ENCODE results near the gene LPP. TPM values are rescaled to one million over a fixed set of nuclear protein-coding genes. Genes with fewer than 3 reads are reported as not detected.

The LPP gene
- total RNA-seq, 3 donors from 2014 or later (not counting 1 experiment from before 2014, with no cell fraction given), result 137 to 163 (median 149) TPM

- no peaks in the 10 kb centered on the region for H3K27me3 Mint-ChIP-seq (ENCODE audit: low read depth in 2 of 2)
- H3K9me3 ChIP-seq (ENCODE audit: control insufficient read depth, insufficient read depth, low read length), result no peaks in the 10 kb centered on the region
- no peak for ATAC-seq
- H3K4me1 Mint-ChIP-seq, result peaks cover 13 to 33% of the 10 kb centered on the region in 2 donors
- no peak for DNase-seq
- H3K36me3 ChIP-seq (ENCODE audit: control insufficient read depth, insufficient read depth, low read length), result no peaks in the 10 kb centered on the region
- no peak for TF ChIP-seq CTCF (IDR thresholded peaks at IDR 0.05)
- no CpG with 5 or more reads among the region's 5 CpGs for WGBS (ENCODE audit: insufficient coverage)
- H3K27me3 ChIP-seq (ENCODE audit: control insufficient read depth, insufficient read depth, low read length), result no peaks in the 10 kb centered on the region
- H3K4me3 ChIP-seq (ENCODE audit: low read length), result no peak overlapping the region
- intact Hi-C loops (cut with micrococcal nuclease), result no loop called here
- no peak overlapping the region for H3K4me3 Mint-ChIP-seq
- no peaks in the 10 kb centered on the region for H3K4me1 ChIP-seq (ENCODE audit: control insufficient read depth, insufficient read depth, low read length)
- H3K36me3 Mint-ChIP-seq, result no peaks in the 10 kb centered on the region
- no peak overlapping the region for H3K27ac Mint-ChIP-seq
- no peaks in the 10 kb centered on the region for H3K9me3 Mint-ChIP-seq
- H3K27ac ChIP-seq (ENCODE audit: low read length), result no peak overlapping the region
Measured at GRCh38 chr3:188617988-188618701, 464.2 kb downstream of the LPP start.

GRCh38 chr3:188620752-188621151, 466.8 kb downstream of the LPP start:
- TF ChIP-seq CTCF (IDR thresholded peaks at IDR 0.05), result no peak
- Histone ChIP-seq H3K27me3 (ENCODE audit: control insufficient read depth, insufficient read depth, low read length) (no peaks in the 10 kb centered on the region), H3K27ac (ENCODE audit: low read length) (no peak overlapping the region), H3K4me1 (ENCODE audit: control insufficient read depth, insufficient read depth, low read length) (no peaks in the 10 kb centered on the region), H3K36me3 (ENCODE audit: control insufficient read depth, insufficient read depth, low read length) (no peaks in the 10 kb centered on the region), H3K4me3 (ENCODE audit: low read length) (no peak overlapping the region), H3K9me3 (ENCODE audit: control insufficient read depth, insufficient read depth, low read length) (no peaks in the 10 kb centered on the region)
- Mint-ChIP-seq H3K27me3 (ENCODE audit: low read depth in 2 of 2) (no peaks in the 10 kb centered on the region), H3K4me3 (no peak overlapping the region), H3K27ac (no peak overlapping the region), H3K36me3 (no peaks in the 10 kb centered on the region), H3K9me3 (no peaks in the 10 kb centered on the region), H3K4me1 (peaks cover 5 to 31% of the 10 kb centered on the region in 2 donors)
- WGBS (ENCODE audit: insufficient coverage), result 100% methylated on average over 2 of the region's 2 CpGs
- intact Hi-C loops (cut with micrococcal nuclease), result no loop called here
- ATAC-seq, result no peak
- no peak for DNase-seq

- Mint-ChIP-seq H3K27me3 (ENCODE audit: low read depth in 2 of 2) (no peaks in the 10 kb centered on the region), H3K36me3 (no peaks in the 10 kb centered on the region), H3K4me3 (no peak overlapping the region), H3K27ac (no peak overlapping the region), H3K9me3 (no peaks in the 10 kb centered on the region), H3K4me1 (peaks cover 0 to 25% of the 10 kb centered on the region in 2 donors)
- intact Hi-C loops (cut with micrococcal nuclease), result no loop called here
- H3K27ac ChIP-seq (ENCODE audit: low read length), result no peak overlapping the region
- no peaks in the 10 kb centered on the region for H3K36me3 ChIP-seq (ENCODE audit: control insufficient read depth, insufficient read depth, low read length)
- WGBS (ENCODE audit: insufficient coverage), result 100% methylated on average over 3 of the region's 3 CpGs
- H3K9me3 ChIP-seq (ENCODE audit: control insufficient read depth, insufficient read depth, low read length), result no peaks in the 10 kb centered on the region
- no peaks in the 10 kb centered on the region for H3K4me1 ChIP-seq (ENCODE audit: control insufficient read depth, insufficient read depth, low read length)
- no peak for DNase-seq
- no peaks in the 10 kb centered on the region for H3K27me3 ChIP-seq (ENCODE audit: control insufficient read depth, insufficient read depth, low read length)
- no peak for TF ChIP-seq CTCF (IDR thresholded peaks at IDR 0.05)
- ATAC-seq, result no peak
- H3K4me3 ChIP-seq (ENCODE audit: low read length), result no peak overlapping the region
Measured at GRCh38 chr3:188624384-188624783, 470.4 kb downstream of the LPP start.

DNA sequence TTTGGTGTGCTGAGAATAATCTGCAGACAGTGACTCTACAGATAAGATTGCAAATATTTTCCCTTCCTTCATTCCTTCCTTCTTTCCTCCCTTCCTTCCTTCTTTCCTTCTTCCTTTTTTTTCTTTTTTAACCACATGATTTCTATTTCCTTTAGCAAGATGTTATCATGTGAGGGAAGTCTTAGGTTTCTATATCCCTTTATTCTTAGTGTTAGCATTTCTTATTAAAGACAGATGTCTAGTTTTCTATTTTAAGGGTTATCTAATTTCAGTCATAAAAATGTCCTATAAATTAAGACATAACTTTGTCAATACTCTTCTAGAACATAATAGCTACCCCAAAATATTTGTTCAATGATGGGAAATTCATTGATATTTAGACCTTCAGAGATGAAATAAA, 470.9 kb downstream of the LPP start:
- Histone ChIP-seq H3K9me3 (ENCODE audit: control insufficient read depth, insufficient read depth, low read length) (no peaks in the 10 kb centered on the region), H3K27me3 (ENCODE audit: control insufficient read depth, insufficient read depth, low read length) (no peaks in the 10 kb centered on the region), H3K36me3 (ENCODE audit: control insufficient read depth, insufficient read depth, low read length) (no peaks in the 10 kb centered on the region), H3K4me3 (ENCODE audit: low read length) (no peak overlapping the region), H3K27ac (ENCODE audit: low read length) (no peak overlapping the region), H3K4me1 (ENCODE audit: control insufficient read depth, insufficient read depth, low read length) (no peaks in the 10 kb centered on the region)
- H3K27ac Mint-ChIP-seq, result no peak overlapping the region
- no peak overlapping the region for H3K4me3 Mint-ChIP-seq
- DNase-seq (no peak), ATAC-seq (no peak)
- no peaks in the 10 kb centered on the region for H3K9me3 Mint-ChIP-seq
- H3K36me3 Mint-ChIP-seq, result no peaks in the 10 kb centered on the region
- H3K27me3 Mint-ChIP-seq (ENCODE audit: low read depth in 2 of 2), result no peaks in the 10 kb centered on the region
- intact Hi-C loops (cut with micrococcal nuclease), result no loop called here
- TF ChIP-seq CTCF (IDR thresholded peaks at IDR 0.05), result no peak
- peaks cover 0 to 24% of the 10 kb centered on the region in 2 donors for H3K4me1 Mint-ChIP-seq
